VCaP (cell line): Measurements from ENCODE around the gene R3HDM4.

Source experiments
- H3K27ac ChIP-seq: fragments of 450-650 bp; 2 replicates; pipeline ENCODE4 v1.5.1; 2017
- TF ChIP-seq, protein P1 (sequence below): fragments of 450-650 bp; conservative IDR thresholded peaks from 2 replicates; pipeline ENCODE4 v1.5.1; 2017; ENCODE audit warnings: mild to moderate bottlenecking, moderate library complexity

R3HDM4 gene

DNA sequence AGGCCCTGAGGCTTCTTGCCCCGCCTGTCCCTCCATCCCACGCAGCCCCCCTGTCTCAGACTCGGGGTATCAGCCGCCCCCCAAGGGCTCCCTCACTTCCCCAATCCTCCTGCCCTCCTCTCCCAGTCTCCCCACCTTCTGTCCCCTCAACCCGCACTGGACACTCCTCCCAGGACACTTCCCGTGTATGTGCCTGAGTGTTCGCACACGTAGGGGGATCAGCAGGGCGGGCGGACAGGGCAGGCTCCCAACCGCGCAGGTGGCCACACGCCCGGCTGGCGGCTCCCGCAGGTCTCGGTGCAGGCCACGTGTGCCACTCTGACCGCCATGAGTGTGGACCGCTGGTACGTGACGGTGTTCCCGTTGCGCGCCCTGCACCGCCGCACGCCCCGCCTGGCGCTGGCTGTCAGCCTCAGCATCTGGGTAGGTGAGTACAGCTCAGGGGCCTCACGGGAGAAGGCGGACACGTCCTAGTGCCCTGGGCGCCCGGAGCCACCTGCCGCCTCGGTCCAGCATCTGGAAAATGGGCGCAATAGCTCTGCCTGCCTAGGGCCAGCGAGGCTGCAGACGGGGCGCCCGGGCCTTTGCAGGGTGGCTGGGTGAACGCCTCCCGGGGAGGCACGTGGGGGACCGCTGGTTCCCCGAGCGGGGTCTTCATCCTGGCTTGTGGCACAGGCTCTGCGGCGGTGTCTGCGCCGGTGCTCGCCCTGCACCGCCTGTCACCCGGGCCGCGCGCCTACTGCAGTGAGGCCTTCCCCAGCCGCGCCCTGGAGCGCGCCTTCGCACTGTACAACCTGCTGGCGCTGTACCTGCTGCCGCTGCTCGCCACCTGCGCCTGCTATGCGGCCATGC is 6.4 kb upstream of the R3HDM4 start:
- TF ChIP-seq, protein P1, sequence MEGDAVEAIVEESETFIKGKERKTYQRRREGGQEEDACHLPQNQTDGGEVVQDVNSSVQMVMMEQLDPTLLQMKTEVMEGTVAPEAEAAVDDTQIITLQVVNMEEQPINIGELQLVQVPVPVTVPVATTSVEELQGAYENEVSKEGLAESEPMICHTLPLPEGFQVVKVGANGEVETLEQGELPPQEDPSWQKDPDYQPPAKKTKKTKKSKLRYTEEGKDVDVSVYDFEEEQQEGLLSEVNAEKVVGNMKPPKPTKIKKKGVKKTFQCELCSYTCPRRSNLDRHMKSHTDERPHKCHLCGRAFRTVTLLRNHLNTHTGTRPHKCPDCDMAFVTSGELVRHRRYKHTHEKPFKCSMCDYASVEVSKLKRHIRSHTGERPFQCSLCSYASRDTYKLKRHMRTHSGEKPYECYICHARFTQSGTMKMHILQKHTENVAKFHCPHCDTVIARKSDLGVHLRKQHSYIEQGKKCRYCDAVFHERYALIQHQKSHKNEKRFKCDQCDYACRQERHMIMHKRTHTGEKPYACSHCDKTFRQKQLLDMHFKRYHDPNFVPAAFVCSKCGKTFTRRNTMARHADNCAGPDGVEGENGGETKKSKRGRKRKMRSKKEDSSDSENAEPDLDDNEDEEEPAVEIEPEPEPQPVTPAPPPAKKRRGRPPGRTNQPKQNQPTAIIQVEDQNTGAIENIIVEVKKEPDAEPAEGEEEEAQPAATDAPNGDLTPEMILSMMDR, result no peak
- peak overlapping the region; percentile 90 for H3K27ac ChIP-seq

DNA sequence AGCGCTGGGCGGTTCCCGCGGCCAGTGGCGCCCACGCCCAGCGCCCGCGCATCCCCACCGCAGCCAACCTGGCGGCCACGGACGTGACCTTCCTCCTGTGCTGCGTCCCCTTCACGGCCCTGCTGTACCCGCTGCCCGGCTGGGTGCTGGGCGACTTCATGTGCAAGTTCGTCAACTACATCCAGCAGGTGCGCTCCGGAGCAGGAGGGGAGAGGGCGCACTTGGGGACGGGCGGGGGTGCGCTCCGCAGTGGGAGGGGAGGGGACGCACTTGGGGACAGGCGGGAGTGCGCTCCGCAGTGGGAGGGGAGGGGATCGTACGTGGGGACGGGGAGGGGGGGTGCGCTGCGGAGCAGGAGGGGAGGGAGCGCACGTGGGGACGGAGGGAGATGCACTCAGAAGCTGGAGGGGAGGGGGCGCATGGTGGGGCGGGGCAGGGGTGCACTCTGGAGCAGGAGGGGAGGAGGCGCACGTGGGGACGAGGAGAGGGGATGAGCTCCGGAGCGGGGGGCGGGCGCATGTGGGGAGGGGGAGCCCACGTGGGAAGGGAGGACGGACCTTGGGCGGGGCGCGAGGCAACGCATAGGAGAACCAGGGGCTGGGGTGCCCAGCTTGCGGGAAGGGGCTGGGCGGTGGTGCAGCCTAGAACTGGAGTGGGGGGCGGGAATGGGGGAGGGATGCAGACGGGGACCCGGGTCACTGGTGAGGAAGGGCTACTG is 5.6 kb upstream of the R3HDM4 start:
- TF ChIP-seq, protein P1, result no peak
- H3K27ac ChIP-seq, result peak overlapping the region; percentile 90

DNA sequence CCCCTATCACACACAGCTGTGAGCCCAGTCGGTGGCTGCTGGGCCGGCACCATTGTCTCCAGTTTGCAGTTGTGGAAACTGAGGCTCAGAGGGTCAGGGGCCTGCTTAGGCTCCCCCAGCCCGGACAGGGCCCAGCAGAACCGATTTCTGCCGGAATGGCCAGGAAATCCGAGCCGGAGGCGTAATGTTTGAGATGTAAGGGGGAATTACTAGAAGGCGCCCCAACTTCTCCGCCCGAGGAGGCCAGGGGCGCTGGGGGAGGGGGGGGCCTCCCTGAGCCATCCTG is 5.1 kb upstream of the R3HDM4 start:
- TF ChIP-seq, protein P1, result no peak
- peak overlapping the region; percentile 90 for H3K27ac ChIP-seq

DNA sequence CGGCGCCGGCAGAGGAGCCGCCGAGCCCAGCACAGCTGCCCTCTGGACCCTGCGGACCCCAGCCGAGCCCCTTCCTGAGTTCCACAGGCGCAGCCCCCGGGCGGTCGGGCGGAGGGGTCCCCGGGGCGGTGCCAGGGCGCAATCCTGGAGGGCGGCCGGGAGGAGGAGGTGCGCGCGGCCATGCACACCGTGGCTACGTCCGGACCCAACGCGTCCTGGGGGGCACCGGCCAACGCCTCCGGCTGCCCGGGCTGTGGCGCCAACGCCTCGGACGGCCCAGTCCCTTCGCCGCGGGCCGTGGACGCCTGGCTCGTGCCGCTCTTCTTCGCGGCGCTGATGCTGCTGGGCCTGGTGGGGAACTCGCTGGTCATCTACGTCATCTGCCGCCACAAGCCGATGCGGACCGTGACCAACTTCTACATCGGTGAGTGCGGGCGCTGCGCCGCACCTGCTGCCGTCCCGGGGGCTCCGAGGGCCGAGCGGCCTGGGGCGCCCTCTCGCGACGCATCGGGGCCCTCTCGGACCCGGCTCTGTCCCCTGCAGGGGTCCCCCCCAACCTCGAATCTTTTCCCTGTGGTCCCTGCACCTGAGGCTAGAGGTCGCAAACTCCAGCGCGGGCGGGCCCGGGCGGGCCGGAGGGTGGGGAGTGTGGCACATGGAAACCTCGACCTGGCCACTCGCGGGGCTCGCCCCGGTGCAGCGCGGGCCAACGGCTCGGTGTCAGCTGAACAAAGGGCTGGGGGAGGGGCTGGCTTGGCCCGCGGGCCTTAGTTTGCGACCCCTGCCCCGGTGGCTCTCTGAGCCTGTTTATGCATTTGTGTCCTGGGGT is 4.5 kb upstream of the R3HDM4 start, which contains the start of gene KISS1R:
Gene KISS1R (plus strand): TSS at position 11 of the 829 bp plus-strand sequence. CDS start 170 bp downstream, at position 181.
- peak within 1 kb of the TSS; percentile 90 for H3K27ac ChIP-seq
- TF ChIP-seq, protein P1, result peak; percentile 72

DNA sequence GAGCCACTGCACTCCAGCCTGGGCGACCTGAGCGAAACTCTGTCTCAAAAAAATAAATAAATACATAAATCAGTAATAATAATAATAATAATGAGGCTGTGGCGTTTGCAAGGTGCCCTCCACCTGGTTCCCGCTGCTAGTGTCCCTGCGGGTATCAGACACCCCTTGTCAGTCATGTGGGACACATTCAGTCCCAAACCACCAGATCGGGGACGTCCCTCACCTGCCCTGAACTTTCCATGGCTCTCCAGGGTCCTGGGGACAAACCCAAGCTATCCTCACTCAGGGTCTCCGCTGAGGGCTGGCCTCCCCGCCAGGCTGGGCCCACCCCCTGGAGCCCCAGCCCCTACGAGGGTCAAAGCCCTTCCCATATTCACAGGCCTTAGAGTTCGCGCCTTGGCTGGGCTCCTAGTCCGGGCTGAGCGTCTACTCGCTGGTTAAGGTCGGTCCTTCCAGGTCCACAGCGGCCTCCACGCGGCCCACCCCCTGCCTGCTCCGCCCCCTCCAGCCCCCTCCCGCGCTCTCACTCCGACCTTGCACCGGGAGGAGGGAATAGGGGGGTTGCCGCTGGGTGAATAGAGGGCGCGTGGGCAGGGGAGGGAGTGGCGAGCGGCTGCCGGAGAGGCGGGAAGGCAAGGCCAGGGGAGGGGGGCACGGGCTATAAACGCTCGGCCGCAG is 3.8 kb upstream of the R3HDM4 start:
- TF ChIP-seq, protein P1, result no peak
- H3K27ac ChIP-seq, result peak overlapping the region; percentile 90

DNA sequence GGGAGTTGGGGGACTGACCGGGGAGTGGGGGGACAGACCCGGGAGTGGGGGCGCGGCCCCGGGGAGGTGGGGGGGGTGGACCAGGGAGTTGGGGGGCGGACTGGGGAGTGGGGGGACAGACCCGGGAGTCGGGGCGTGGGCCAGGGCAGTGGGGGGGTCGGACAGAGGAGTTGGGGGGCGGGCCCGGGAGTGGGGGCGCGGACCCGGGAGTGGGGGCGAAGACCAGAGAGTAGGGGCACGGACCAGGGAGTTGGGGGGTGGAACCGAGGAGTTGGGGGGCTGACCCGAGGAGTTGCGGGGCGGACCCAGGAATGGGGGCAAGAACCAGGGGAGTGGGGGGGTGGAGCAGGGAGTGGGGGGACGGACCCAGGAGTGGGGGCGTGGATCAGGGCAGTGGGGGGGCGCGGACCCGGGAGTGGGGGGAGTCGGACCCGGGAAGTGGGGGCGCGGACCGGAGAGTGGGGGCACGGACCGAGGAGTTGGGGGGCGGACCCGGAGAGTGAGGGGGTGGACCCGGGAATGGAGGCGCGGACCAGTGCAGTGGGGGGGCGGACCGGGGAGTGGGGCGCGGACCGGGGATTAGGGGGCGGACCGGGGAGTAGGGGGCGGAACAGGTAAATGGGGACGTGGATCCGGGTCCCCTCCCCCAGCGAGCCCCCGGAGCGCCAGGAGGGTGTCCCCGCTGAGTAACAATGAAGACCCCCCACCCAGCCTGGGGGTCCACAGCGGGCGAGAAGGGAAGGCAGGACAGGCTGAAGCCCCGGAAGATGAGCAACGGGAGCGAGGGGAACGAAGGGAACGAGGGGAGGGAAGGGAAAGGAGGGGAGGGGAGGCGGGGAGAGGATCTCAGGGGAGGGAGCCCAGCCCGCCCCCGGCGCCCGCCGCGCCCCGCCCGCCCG is 589 bp downstream of the R3HDM4 start:
- H3K27ac ChIP-seq, result peak overlapping the region; percentile 70
- TF ChIP-seq, protein P1, result no peak
